GM23338 (cell line): Measurements from ENCODE around the gene NUPR1. TPM values are rescaled to one million over a fixed set of nuclear protein-coding genes. Genes with fewer than 3 reads are reported as not detected.

Experiments used
- ATAC-seq: fragments of 200-7000 bp; cut with Tn5 transposase; 3 replicates; pipeline ENCODE4 v1.9.1; 2020
- DNase-seq: peaks from one replicate; pipeline ENCODE4 v3.0.0-alpha.2; 2015; ENCODE audit warnings: low spot score
- H2AFZ ChIP-seq: fragments of 200-600 bp; sonication (generic); 2 replicates; pipeline ENCODE4 v1.8.0; 2016; ENCODE audit warnings: antibody characterized with exemption, mild to moderate bottlenecking, moderate library complexity
- H3F3A ChIP-seq: fragments of 200-600 bp; sonication (generic); replicated peaks from 2 replicates; pipeline ENCODE4 v1.8.0; 2017; ENCODE audit warnings: antibody characterized with exemption, mixed run types, low read depth
- H3K27ac ChIP-seq: fragments of 200-600 bp; sonication (generic); 2 replicates; pipeline ENCODE4 v1.6.1; 2016; ENCODE audit warnings: low read depth
- H3K27me3 ChIP-seq: fragments of 200-600 bp; sonication (generic); 2 replicates; pipeline ENCODE4 v1.8.0; 2016; ENCODE audit warnings: mild to moderate bottlenecking, mixed run types, moderate library complexity; ENCODE audit not compliant: insufficient read depth
- H3K36me3 ChIP-seq: fragments of 200-600 bp; sonication (generic); 2 replicates; pipeline ENCODE4 v1.8.0; 2016; ENCODE audit warnings: mild to moderate bottlenecking; ENCODE audit not compliant: insufficient read depth
- H3K4me1 ChIP-seq: fragments of 200-600 bp; sonication (generic); 2 replicates; pipeline ENCODE4 v1.8.0; 2016; ENCODE audit warnings: mild to moderate bottlenecking, moderate library complexity; ENCODE audit not compliant: insufficient read depth
- H3K4me2 ChIP-seq: fragments of 200-600 bp; sonication (generic); 2 replicates; pipeline ENCODE4 v1.7.1; 2017; ENCODE audit warnings: mixed run types
- H3K4me3 ChIP-seq: fragments of 200-600 bp; sonication (generic); 2 replicates; pipeline ENCODE4 v1.6.1; 2016; ENCODE audit warnings: mixed run types
- H3K79me2 ChIP-seq: fragments of 200-600 bp; sonication (generic); replicated peaks from 2 replicates; pipeline ENCODE4 v1.8.0; 2017; ENCODE audit warnings: mild to moderate bottlenecking; ENCODE audit not compliant: insufficient read depth
- H3K9me2 ChIP-seq: fragments of 200-600 bp; sonication (generic); 2 replicates; pipeline ENCODE4 v1.8.0; 2017; ENCODE audit not compliant: insufficient read depth
- H4K20me1 ChIP-seq: fragments of 200-600 bp; sonication (generic); replicated peaks from 2 replicates; pipeline ENCODE4 v1.8.0; 2017; ENCODE audit warnings: mild to moderate bottlenecking; ENCODE audit not compliant: insufficient read depth
- H3K27ac Mint-ChIP-seq: 2 replicates; pipeline ENCODE4 v1.8.0; 2020; ENCODE audit warnings: inconsistent platforms, mild to moderate bottlenecking, moderate library complexity, mixed read lengths
- H3K27me3 Mint-ChIP-seq: 3 replicates; pipeline ENCODE4 v1.8.0; 2022; ENCODE audit warnings: low read depth, mild to moderate bottlenecking, moderate library complexity, mixed read lengths, inconsistent platforms; ENCODE audit not compliant: insufficient read depth, poor library complexity
- H3K36me3 Mint-ChIP-seq: 3 replicates; pipeline ENCODE4 v1.8.0; 2021; ENCODE audit warnings: low read depth, mild to moderate bottlenecking, inconsistent platforms, moderate library complexity, mixed read lengths
- H3K4me1 Mint-ChIP-seq: 3 replicates; pipeline ENCODE4 v1.8.0; 2020; ENCODE audit warnings: mild to moderate bottlenecking, inconsistent platforms, mixed read lengths
- H3K4me3 Mint-ChIP-seq: 3 replicates; pipeline ENCODE4 v1.8.0; 2021; ENCODE audit warnings: moderate library complexity, mild to moderate bottlenecking, inconsistent platforms, mixed read lengths
- H3K9me3 Mint-ChIP-seq: 3 replicates; pipeline ENCODE4 v1.8.0; 2020; ENCODE audit warnings: moderate library complexity, mild to moderate bottlenecking, inconsistent platforms, mixed read lengths
- CREB1 ChIP-seq: fragments of 250-450 bp; sonication (Bioruptor Pico); IDR thresholded peaks from 2 replicates; pipeline ENCODE4 v1.5.0; 2020; ENCODE audit warnings: low read depth, mild to moderate bottlenecking, moderate library complexity
- EZH2 ChIP-seq: fragments of 200-600 bp; sonication (generic); IDR thresholded peaks from one replicate; pipeline ENCODE4 v1.8.0; 2017; ENCODE audit warnings: antibody characterized with exemption, mild to moderate bottlenecking, low read depth; ENCODE audit not compliant: unreplicated experiment
- EZH2phosphoT487 ChIP-seq: fragments of 200-600 bp; sonication (generic); IDR thresholded peaks from one replicate; pipeline ENCODE4 v1.8.1; 2018; ENCODE audit warnings: antibody characterized with exemption; ENCODE audit not compliant: unreplicated experiment
- JUNB ChIP-seq: IDR thresholded peaks from one replicate; pipeline ENCODE4 v1.6.1; 2016; ENCODE audit warnings: antibody characterized with exemption; ENCODE audit not compliant: unreplicated experiment
- NANOG ChIP-seq: IDR thresholded peaks from 2 replicates; pipeline ENCODE4 v1.6.1; 2016; ENCODE audit warnings: antibody characterized with exemption, borderline replicate concordance
- POLR2AphosphoS5 ChIP-seq: IDR thresholded peaks from 2 replicates; pipeline ENCODE4 v1.6.1; 2016; ENCODE audit warnings: antibody characterized with exemption, low read depth
- STAT1 ChIP-seq: IDR thresholded peaks from one replicate; pipeline ENCODE4 v1.6.1; 2016; ENCODE audit warnings: antibody characterized with exemption; ENCODE audit not compliant: unreplicated experiment
- ZNF114 ChIP-seq: fragments of 250-450 bp; sonication (Bioruptor Pico); IDR thresholded peaks from 2 replicates; pipeline ENCODE4 v1.5.0; 2020; ENCODE audit warnings: mild to moderate bottlenecking, moderate library complexity
- ZNF331 ChIP-seq: fragments of 250-450 bp; sonication (Bioruptor Pico); IDR thresholded peaks from 2 replicates; pipeline ENCODE4 v1.5.0; 2020; ENCODE audit warnings: low read depth, mild to moderate bottlenecking, moderate library complexity
- polyA plus RNA-seq: library from polyadenylated mRNA; unstranded; fragments of >200 nt; fragmentation: Nextera tagmentation; extraction: Ambion mirVana; gene quantifications from 2 replicates; pipeline ENCODE4 v1.2.1, GENCODE V29; 2016
- total RNA-seq: library from RNA; depleted of rRNA; stranded (reverse); fragments of >200 nt; shearing (Covaris generic); gene quantifications from 2 replicates; pipeline ENCODE4 v1.2.3, GENCODE V29; 2014
- TF ChIP-seq, protein P1 (sequence below), 2 experiments: fragments of 200-600 bp in 1 of 2; sonication (generic) in 1 of 2; conservative IDR thresholded peaks; 2 replicates each; pipeline versions ENCODE4 v1.5.1 to v1.6.1; 2016 to 2017; ENCODE audit warnings: antibody characterized with exemption in 2 of 2, low read depth in 2 of 2, mild to moderate bottlenecking in 2 of 2, moderate library complexity in 1 of 2
- TF ChIP-seq, protein P2 (sequence below): IDR thresholded peaks from one replicate; pipeline ENCODE4 v1.6.1; 2018; ENCODE audit warnings: antibody characterized with exemption; ENCODE audit not compliant: unreplicated experiment
- TF ChIP-seq, protein P3 (sequence below): IDR thresholded peaks from 2 replicates; pipeline ENCODE4 v1.6.1; 2016; ENCODE audit warnings: antibody characterized with exemption

The NUPR1 gene
- total and polyA plus RNA-seq, 2 experiments from 2014 or later, result 0.03 to 0.48 TPM

DNA sequence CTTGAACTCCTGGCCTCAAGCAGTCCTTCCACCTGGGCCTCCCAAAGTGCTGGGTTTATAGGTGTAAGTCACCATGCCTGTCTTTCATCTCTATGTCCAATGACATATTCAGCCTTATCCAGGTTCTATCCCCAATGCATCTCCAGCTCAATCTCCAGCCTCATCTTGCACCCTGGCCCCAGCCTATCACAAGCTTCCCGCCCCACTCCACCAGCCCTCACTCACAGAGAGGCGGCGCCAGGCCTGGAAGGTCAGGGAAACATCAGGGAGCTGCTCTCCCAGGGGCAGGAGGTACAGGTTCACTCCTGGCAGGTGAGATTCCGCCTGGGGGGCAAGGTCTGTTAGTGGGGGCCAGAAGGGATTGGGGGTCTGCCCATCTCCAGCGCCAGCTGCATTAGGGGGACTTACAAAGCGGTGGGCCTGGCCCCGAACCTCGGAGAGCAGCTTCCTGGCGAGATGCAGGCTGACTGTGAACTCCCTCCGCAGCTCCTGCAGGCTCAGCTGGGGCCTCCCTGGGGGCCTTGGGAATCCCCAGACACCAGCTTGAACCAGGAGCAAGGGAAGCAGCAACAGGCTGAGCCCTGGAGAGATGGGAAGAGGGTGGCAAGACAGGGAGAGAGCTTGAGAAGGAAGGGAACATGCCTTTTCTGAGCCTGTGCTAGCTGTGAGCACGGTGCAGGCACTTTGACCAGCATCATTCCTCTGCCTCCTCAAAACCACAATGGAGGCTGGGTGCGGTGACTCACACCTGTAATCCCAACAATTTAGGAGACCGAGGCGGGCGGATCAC is 35.1 kb downstream of the NUPR1 start:
- Mint-ChIP-seq H3K27ac (no peak overlapping the region), H3K9me3 (no peaks in the 10 kb centered on the region), H3K27me3 (peaks cover 27% of the 10 kb centered on the region), H3K4me3 (no peak overlapping the region), H3K36me3 (no peaks in the 10 kb centered on the region), H3K4me1 (no peaks in the 10 kb centered on the region)
- Histone ChIP-seq H3K4me3 (no peak overlapping the region), H3K27me3 (no peaks in the 10 kb centered on the region), H3K9me2 (peaks cover 6% of the 10 kb centered on the region; the same call in 1 of the 2 replicates), H3K27ac (no peak overlapping the region), H3K4me1 (no peaks in the 10 kb centered on the region), H2AFZ (no peak overlapping the region), H3F3A (no peaks in the 10 kb centered on the region), H3K79me2 (no peaks in the 10 kb centered on the region), H3K4me2 (no peak overlapping the region), H3K36me3 (no peaks in the 10 kb centered on the region), H4K20me1 (no peaks in the 10 kb centered on the region)
- TF ChIP-seq JUNB (no peak), EZH2 (no peak), NANOG (no peak), ZNF331 (CRISPR knock-in tag) (no peak), EZH2phosphoT487 (no peak)
- TF ChIP-seq, protein P1, sequence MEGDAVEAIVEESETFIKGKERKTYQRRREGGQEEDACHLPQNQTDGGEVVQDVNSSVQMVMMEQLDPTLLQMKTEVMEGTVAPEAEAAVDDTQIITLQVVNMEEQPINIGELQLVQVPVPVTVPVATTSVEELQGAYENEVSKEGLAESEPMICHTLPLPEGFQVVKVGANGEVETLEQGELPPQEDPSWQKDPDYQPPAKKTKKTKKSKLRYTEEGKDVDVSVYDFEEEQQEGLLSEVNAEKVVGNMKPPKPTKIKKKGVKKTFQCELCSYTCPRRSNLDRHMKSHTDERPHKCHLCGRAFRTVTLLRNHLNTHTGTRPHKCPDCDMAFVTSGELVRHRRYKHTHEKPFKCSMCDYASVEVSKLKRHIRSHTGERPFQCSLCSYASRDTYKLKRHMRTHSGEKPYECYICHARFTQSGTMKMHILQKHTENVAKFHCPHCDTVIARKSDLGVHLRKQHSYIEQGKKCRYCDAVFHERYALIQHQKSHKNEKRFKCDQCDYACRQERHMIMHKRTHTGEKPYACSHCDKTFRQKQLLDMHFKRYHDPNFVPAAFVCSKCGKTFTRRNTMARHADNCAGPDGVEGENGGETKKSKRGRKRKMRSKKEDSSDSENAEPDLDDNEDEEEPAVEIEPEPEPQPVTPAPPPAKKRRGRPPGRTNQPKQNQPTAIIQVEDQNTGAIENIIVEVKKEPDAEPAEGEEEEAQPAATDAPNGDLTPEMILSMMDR (conservative IDR thresholded peaks at IDR 0.05; ENCODE audit: low read depth in 2 of 2), result no peak
- TF ChIP-seq, protein P2, sequence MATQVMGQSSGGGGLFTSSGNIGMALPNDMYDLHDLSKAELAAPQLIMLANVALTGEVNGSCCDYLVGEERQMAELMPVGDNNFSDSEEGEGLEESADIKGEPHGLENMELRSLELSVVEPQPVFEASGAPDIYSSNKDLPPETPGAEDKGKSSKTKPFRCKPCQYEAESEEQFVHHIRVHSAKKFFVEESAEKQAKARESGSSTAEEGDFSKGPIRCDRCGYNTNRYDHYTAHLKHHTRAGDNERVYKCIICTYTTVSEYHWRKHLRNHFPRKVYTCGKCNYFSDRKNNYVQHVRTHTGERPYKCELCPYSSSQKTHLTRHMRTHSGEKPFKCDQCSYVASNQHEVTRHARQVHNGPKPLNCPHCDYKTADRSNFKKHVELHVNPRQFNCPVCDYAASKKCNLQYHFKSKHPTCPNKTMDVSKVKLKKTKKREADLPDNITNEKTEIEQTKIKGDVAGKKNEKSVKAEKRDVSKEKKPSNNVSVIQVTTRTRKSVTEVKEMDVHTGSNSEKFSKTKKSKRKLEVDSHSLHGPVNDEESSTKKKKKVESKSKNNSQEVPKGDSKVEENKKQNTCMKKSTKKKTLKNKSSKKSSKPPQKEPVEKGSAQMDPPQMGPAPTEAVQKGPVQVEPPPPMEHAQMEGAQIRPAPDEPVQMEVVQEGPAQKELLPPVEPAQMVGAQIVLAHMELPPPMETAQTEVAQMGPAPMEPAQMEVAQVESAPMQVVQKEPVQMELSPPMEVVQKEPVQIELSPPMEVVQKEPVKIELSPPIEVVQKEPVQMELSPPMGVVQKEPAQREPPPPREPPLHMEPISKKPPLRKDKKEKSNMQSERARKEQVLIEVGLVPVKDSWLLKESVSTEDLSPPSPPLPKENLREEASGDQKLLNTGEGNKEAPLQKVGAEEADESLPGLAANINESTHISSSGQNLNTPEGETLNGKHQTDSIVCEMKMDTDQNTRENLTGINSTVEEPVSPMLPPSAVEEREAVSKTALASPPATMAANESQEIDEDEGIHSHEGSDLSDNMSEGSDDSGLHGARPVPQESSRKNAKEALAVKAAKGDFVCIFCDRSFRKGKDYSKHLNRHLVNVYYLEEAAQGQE, result no peak
- DNase-seq (no peak), ATAC-seq (no peak)

DNA sequence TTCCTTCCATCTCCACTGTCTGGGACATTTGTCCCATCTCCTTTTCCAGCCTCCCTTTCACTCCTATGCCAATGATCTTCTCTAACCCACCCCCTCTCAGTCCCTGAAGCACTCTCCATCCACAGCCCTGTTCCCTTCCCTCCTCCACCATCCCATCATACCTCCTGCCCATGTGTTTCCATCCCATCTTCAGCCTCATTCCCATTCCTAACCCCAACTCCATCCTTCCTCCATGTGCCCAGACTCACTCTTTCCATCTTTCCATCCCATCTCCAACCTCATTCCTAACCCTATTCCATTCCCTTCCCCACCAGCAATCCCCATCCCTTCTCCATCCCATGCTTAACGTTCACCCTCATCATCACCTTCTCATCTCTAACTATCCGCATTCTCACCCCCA is 36.5 kb downstream of the NUPR1 start:
- peaks cover 6% of the 10 kb centered on the region; the same call in 1 of the 2 replicates for H3K9me2 ChIP-seq
- no peaks in the 10 kb centered on the region for H3K9me3 Mint-ChIP-seq
- no peak overlapping the region for H3K27ac ChIP-seq
- H3K4me2 ChIP-seq, result no peak overlapping the region
- H3K4me1 Mint-ChIP-seq, result no peaks in the 10 kb centered on the region
- H4K20me1 ChIP-seq, result no peaks in the 10 kb centered on the region
- H3K79me2 ChIP-seq, result no peaks in the 10 kb centered on the region
- H3F3A ChIP-seq, result no peaks in the 10 kb centered on the region
- H3K27me3 ChIP-seq, result no peaks in the 10 kb centered on the region
- ATAC-seq, result no peak
- H3K4me1 ChIP-seq, result no peaks in the 10 kb centered on the region
- no peak overlapping the region for H3K4me3 Mint-ChIP-seq
- no peak overlapping the region for H3K27ac Mint-ChIP-seq
- no peaks in the 10 kb centered on the region for H3K36me3 ChIP-seq
- H2AFZ ChIP-seq, result no peak overlapping the region
- DNase-seq, result no peak
- no peak overlapping the region for H3K4me3 ChIP-seq
- peaks cover 22% of the 10 kb centered on the region for H3K27me3 Mint-ChIP-seq
- H3K36me3 Mint-ChIP-seq, result no peaks in the 10 kb centered on the region
- TF ChIP-seq, protein P2, result no peak
- TF ChIP-seq, protein P3, sequence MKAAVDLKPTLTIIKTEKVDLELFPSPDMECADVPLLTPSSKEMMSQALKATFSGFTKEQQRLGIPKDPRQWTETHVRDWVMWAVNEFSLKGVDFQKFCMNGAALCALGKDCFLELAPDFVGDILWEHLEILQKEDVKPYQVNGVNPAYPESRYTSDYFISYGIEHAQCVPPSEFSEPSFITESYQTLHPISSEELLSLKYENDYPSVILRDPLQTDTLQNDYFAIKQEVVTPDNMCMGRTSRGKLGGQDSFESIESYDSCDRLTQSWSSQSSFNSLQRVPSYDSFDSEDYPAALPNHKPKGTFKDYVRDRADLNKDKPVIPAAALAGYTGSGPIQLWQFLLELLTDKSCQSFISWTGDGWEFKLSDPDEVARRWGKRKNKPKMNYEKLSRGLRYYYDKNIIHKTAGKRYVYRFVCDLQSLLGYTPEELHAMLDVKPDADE, result no peak
- no peak for TF ChIP-seq ZNF114 (CRISPR knock-in tag)
- no peak for TF ChIP-seq STAT1
- TF ChIP-seq POLR2AphosphoS5, result no peak
- TF ChIP-seq CREB1 (CRISPR knock-in tag), result no peak
- no peak for TF ChIP-seq JUNB
- TF ChIP-seq ZNF331 (CRISPR knock-in tag), result no peak
